Measurements from ENCODE around the gene MVK. TPM values are rescaled to one million over a fixed set of nuclear protein-coding genes. Genes with fewer than 3 reads are reported as not detected.
A peak's percentile ranks its signal among the peaks of the same experiment; 100 is the strongest.

Gene MVK
- polyA plus RNA-seq, 1 of the 3 experiments (the other 2 are of a cell fraction), result 7.0 TPM

DNA sequence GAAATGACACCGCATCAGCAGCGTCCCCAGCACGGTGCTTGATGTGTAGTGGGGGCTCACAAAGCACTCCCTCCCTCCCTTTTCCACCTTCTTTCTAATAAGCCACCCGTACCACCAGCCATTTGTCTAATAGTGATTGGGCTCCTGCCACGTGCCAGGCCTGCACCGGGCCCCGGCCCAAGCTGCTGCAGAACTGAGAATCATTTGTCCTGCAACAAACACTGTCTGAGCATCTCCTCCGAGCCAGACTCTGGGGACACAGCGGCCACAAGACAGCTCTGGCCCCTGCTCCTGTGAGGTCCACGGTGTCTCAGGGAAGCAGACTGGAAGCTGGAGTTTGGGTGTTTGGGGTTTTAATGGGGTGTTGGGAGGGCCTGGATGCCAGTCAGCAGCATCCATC is 43.9 kb downstream of the MVK start:
- no peak overlapping the region for H3K4me2 ChIP-seq
- no peaks in the 10 kb centered on the region for H4K20me1 ChIP-seq (ENCODE audit: insufficient read depth)
- no peak overlapping the region for H2AFZ ChIP-seq (ENCODE audit: low read depth)
- no peak overlapping the region for H3K9ac ChIP-seq
- WGBS (ENCODE audit: low lambda C conversion rate), result 50% methylated on average over 6 of the region's 10 CpGs
- no peaks in the 10 kb centered on the region for H3K9me3 ChIP-seq
- no peaks in the 10 kb centered on the region for H3K79me2 ChIP-seq (ENCODE audit: insufficient read depth)
- ChIA-PET POLR2A (interaction anchor here (1.0 kb wide), 1 partner anchor 20 kb away, joined by 3 read pairs; no protein-coding TSS in a partner anchor), CTCF (interaction anchor here (1.1 to 2.0 kb wide), 4 partner anchors 19 to 228 kb away, joined by 3 to 14 read pairs (median 6); no protein-coding TSS in a partner anchor)
- no peaks in the 10 kb centered on the region for H3F3A ChIP-seq (replicated peaks; ENCODE audit: insufficient read depth)
- TF ChIP-seq TAF1 (IDR thresholded peaks at IDR 0.05; ENCODE audit: borderline replicate concordance, low read depth, low read length) (no peak), FOXJ3 (CRISPR knock-in tag; IDR thresholded peaks at IDR 0.05) (no peak), CHD2 (IDR thresholded peaks at IDR 0.05; ENCODE audit: low read length, partially characterized antibody) (no peak), MEF2A (IDR thresholded peaks at IDR 0.05; ENCODE audit: borderline replicate concordance, low read depth) (no peak), FOXM1 (IDR thresholded peaks at IDR 0.05; ENCODE audit: low read depth) (no peak), TCF12 (IDR thresholded peaks at IDR 0.05) (no peak), NRF1 (IDR thresholded peaks at IDR 0.05; ENCODE audit: low read depth, low read length) (no peak), TEAD4 (IDR thresholded peaks at IDR 0.05; ENCODE audit: borderline replicate concordance, insufficient read depth) (no peak), EZH2phosphoT487 (IDR thresholded peaks at IDR 0.05; ENCODE audit: borderline replicate concordance, low read depth) (no peak), POLR2AphosphoS5 (IDR thresholded peaks at IDR 0.05; ENCODE audit: low read depth, low read length) (no peak), SIN3A (IDR thresholded peaks at IDR 0.05; ENCODE audit: borderline replicate concordance, low read depth, low read length) (no peak), MXI1 (IDR thresholded peaks at IDR 0.05; ENCODE audit: low read depth, low read length) (no peak), RFX5 (IDR thresholded peaks at IDR 0.05; ENCODE audit: low read length) (no peak), RAD21 (IDR thresholded peaks at IDR 0.05; ENCODE audit: low read length) (no peak), GABPA (IDR thresholded peaks at IDR 0.05; ENCODE audit: low read depth) (no peak), NFIC (IDR thresholded peaks at IDR 0.05; ENCODE audit: borderline replicate concordance) (no peak)
- TF ChIP-seq, protein P1, sequence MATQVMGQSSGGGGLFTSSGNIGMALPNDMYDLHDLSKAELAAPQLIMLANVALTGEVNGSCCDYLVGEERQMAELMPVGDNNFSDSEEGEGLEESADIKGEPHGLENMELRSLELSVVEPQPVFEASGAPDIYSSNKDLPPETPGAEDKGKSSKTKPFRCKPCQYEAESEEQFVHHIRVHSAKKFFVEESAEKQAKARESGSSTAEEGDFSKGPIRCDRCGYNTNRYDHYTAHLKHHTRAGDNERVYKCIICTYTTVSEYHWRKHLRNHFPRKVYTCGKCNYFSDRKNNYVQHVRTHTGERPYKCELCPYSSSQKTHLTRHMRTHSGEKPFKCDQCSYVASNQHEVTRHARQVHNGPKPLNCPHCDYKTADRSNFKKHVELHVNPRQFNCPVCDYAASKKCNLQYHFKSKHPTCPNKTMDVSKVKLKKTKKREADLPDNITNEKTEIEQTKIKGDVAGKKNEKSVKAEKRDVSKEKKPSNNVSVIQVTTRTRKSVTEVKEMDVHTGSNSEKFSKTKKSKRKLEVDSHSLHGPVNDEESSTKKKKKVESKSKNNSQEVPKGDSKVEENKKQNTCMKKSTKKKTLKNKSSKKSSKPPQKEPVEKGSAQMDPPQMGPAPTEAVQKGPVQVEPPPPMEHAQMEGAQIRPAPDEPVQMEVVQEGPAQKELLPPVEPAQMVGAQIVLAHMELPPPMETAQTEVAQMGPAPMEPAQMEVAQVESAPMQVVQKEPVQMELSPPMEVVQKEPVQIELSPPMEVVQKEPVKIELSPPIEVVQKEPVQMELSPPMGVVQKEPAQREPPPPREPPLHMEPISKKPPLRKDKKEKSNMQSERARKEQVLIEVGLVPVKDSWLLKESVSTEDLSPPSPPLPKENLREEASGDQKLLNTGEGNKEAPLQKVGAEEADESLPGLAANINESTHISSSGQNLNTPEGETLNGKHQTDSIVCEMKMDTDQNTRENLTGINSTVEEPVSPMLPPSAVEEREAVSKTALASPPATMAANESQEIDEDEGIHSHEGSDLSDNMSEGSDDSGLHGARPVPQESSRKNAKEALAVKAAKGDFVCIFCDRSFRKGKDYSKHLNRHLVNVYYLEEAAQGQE (IDR thresholded peaks at IDR 0.05; ENCODE audit: low read depth, low read length), result no peak
- TF ChIP-seq, protein P2, sequence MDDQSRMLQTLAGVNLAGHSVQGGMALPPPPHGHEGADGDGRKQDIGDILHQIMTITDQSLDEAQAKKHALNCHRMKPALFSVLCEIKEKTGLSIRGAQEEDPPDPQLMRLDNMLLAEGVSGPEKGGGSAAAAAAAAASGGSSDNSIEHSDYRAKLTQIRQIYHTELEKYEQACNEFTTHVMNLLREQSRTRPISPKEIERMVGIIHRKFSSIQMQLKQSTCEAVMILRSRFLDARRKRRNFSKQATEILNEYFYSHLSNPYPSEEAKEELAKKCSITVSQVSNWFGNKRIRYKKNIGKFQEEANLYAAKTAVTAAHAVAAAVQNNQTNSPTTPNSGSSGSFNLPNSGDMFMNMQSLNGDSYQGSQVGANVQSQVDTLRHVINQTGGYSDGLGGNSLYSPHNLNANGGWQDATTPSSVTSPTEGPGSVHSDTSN (IDR thresholded peaks at IDR 0.05), result no peak
- TF ChIP-seq, protein P3, sequence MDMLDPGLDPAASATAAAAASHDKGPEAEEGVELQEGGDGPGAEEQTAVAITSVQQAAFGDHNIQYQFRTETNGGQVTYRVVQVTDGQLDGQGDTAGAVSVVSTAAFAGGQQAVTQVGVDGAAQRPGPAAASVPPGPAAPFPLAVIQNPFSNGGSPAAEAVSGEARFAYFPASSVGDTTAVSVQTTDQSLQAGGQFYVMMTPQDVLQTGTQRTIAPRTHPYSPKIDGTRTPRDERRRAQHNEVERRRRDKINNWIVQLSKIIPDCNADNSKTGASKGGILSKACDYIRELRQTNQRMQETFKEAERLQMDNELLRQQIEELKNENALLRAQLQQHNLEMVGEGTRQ (IDR thresholded peaks at IDR 0.05; ENCODE audit: borderline replicate concordance, low read depth, low read length), result no peak
- H3K36me3 ChIP-seq (replicated peaks in 1 of 2; ENCODE audit: control insufficient read depth in 1 of 2, insufficient read depth in 2 of 2, low read length in 1 of 2), result no peaks in the 10 kb centered on the region
- H3K27ac ChIP-seq (ENCODE audit: low read depth in 2 of 2, low read length in 1 of 2), result peak overlapping the region in 1 of 2 experiments; percentile 77; a peak in 2 of 4 replicates
- H3K27me3 ChIP-seq (ENCODE audit: insufficient read depth), result peaks cover 20% of the 10 kb centered on the region; the same call in 1 of the 2 replicates
- DNase-seq, result no peak
- no peak overlapping the region for H3K4me3 ChIP-seq (ENCODE audit: low read depth in 2 of 2, low read length in 1 of 2)
- no peaks in the 10 kb centered on the region for H3K9me2 ChIP-seq
- H3K4me1 ChIP-seq (ENCODE audit: control insufficient read depth in 1 of 2, insufficient read depth in 2 of 2, low read depth in 1 of 2, low read length in 1 of 2), result peaks cover 0 to 67% of the 10 kb centered on the region in 2 experiments; a peak in 3 of 4 replicates
